NCI-H146 (cell line): ENCODE data around the gene S100A1.
A peak's percentile ranks its signal among the peaks of the same experiment; 100 is the strongest.
"Not testable (repeated sequence)": the region's sequence is repeated elsewhere in the genome, so short reads cannot be mapped to it uniquely, and the experiment has no call there.

Experiments used
- DNase-seq: peaks from one replicate; lab custom pipeline; 2025; lab: John Stamatoyannopoulos, UW

S100A1 gene

DNA sequence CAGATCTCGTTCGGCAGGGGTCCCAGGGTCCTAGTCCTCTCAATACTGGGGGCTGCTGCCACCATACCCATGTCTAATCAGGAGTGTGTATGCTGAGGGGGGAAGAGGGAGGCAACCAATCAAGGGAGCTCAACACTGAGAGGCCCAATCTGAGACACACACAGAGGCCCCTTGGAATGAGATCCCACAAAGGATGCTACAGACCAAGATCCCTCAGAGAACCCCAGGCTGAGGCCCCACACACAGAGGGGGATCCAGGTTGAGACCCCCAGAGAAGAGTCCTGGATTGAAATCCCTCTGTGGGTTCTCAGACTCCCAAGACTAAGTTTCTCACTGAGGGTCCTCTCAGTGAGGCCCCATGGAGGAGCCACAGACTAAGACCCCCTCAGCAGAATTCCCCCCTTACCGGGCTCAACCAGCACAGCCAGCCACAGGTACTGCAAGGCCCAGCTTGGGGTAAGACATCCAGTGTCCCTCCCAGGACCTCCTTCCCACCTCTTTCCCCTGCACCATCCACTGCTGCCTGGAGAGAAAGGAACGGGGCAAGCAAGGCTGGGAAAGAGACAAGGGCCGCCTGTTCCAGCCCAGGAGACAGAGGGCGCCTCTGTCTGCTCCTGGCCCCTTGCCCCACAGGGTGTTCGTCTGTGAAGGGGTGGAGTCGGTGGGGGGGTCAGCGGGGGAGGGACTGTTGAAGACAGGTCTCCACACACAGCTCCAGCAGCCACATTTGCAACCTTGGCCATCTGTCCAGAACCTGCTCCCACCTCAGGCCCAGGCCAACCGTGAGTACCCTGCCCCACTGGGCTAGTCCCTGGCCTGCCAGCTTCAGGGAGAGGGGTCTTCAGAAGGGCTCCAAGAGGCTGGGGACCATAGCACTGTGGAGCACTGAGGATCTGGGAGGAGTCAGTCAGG, at the start of gene S100A1:
Gene S100A1, plus strand, starts transcription at position 720 of the 912 bp plus-strand sequence. CDS start 2,088 bp downstream, outside the sequence.
- no peak for DNase-seq

- no peak for DNase-seq
Measured at GRCh38 chr1:153578490-153578889, 49.7 kb upstream of the S100A1 start.

GRCh38 chr1:153578936-153579335, 49.3 kb upstream of the S100A1 start:
- DNase-seq: no peak

DNA sequence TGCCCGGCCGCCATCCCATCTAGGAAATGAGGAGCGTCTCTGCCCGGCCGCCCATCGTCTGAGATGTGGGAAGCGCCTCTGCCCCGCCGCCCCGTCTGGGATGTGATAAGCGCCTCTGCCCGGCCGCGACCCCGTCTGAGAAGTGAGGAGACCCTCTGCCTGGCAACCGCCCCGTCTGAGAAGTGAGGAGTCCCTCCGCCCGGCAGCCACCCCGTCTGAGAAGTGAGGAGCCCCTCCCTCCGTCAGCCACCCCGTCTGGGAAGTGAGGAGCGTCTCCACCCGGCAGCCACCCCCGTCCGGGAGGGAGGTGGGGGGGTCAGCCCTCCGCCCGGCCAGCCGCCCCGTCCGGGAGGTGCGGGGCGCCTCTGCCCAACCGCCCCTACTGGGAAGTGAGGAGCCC, 45.4 kb upstream of the S100A1 start:
- not testable (repeated sequence) for DNase-seq

- DNase-seq: not testable (repeated sequence)
Measured at GRCh38 chr1:153583514-153583913, 44.7 kb upstream of the S100A1 start.

- no peak for DNase-seq
Measured at GRCh38 chr1:153583976-153584375, 44.3 kb upstream of the S100A1 start.

DNA sequence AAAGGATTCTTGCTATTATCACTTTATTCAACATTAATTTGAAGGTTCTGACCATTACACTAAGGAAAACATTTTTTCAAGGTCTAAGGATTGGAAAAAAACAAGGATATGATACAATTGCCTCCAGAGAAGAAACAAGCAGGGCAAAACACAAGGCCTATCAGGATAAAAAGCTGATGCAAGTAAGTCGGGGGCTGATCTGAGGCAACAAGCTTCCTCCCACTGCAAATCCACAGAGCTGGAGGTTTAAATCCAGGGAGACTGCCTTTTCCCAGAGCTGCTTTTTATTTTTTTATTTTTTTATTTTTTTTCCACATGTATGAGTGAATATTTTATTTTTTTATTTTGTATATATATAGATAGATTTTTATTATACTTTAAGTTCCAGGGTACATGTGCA, 43.2 kb upstream of the S100A1 start:
- no peak for DNase-seq

- DNase-seq: no peak
Measured at GRCh38 chr1:153586347-153586746, 41.9 kb upstream of the S100A1 start.

DNA sequence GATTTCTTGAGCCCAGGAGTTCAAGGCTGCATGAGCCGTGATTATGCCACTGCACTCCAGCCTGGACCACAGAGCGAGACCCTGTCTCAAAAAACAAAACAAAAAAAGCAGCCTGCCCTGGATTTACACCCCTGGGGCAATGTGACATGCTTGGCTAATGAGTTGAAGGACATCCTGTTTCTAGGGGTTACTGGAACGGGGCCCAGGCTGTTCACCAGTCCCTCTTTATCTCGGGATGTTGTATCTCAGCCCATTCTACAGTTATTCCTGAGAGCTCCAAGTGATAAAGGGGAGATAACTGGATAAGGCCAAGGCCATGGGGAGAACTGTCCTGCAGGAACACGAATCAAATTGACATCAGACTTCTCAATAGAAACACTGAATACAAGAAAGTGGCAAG, 40.9 kb upstream of the S100A1 start:
- no peak for DNase-seq

DNA sequence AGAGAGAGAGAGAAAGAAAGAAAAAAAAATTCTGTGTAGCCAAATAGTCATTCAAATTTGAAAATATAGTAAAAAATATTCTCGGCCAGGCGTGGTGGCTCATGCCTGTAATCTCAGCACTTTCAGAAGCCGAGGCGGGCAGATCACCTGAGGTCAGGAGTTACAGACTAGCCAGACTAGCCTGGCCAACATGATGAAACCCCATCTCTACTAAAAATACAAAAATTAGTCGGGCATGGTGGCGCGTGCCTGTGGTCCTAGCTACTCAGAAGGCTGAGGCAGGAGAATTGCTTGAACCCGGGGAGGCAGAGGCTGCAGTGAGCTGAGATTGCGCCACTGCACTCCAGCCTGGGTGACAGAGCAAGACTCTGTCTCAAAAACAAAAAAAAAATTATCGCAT, 40.2 kb upstream of the S100A1 start:
- not testable (repeated sequence) for DNase-seq

GRCh38 chr1:153588482-153588881, 39.8 kb upstream of the S100A1 start:
- no peak for DNase-seq

GRCh38 chr1:153592748-153593147, 35.5 kb upstream of the S100A1 start:
- DNase-seq: no peak

- DNase-seq: no peak
Measured at GRCh38 chr1:153597206-153597605, 31.0 kb upstream of the S100A1 start.

- peak; percentile 86 for DNase-seq
Measured at GRCh38 chr1:153598309-153599172, 29.7 kb upstream of the S100A1 start.

DNA sequence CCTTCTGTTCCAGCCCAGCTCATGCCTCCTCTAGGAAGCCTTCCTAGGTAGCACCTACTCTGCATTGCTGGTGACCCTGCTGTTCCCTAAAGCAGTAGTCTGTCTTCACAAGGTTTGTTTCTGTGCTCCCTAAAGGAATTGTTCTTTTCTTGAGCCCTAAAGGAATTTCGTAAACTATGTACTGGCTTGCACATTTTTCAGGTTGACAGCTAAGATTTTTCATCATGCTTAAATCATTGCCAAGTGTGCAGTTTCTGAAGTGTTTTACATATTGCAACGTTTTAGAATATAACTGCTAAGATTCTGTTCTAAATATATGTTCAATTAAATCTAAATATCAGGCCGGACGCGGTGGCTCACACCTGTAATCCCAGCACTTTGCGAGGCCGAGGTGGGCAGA, 28.4 kb upstream of the S100A1 start:
- DNase-seq: no peak

GRCh38 chr1:153602749-153603148, 25.5 kb upstream of the S100A1 start:
- no peak for DNase-seq

GRCh38 chr1:153606194-153606593, 22.0 kb upstream of the S100A1 start:
- no peak for DNase-seq

GRCh38 chr1:153607381-153607780, 20.9 kb upstream of the S100A1 start:
- no peak for DNase-seq

DNA sequence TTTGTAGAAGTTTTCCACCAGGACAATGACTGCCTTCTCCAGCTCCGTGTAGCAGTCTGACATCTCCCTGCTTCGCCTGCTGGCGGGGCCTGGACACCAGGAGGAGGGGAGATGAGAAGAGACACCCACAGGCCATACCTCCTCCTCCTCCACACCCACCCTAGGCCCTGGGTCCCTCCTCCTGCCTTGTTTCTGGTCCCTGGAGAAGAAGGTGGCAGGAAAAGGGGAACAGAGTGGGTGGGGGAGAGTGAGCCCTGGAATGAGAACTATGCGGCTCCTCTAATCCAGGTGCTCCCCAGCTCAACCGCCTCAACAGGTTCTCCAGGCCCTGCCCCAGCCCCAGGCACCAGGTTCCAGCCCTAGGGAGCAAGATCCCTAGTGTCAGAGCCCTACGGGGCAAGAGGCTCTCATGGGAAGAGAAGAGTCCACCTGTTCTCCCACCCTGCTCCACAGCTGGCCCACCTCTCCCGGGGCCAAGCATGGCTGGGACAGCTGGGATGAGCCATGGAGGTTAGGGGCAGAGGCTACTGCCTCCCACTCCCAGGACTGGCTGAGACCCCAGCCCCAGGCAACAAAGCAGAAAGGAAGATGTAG, 20.0 kb upstream of the S100A1 start:
- DNase-seq: no peak

- peak; percentile 76 for DNase-seq
Measured at GRCh38 chr1:153608742-153609584, 19.3 kb upstream of the S100A1 start.

- DNase-seq: no peak
Measured at GRCh38 chr1:153609585-153609907, 18.7 kb upstream of the S100A1 start.

DNA sequence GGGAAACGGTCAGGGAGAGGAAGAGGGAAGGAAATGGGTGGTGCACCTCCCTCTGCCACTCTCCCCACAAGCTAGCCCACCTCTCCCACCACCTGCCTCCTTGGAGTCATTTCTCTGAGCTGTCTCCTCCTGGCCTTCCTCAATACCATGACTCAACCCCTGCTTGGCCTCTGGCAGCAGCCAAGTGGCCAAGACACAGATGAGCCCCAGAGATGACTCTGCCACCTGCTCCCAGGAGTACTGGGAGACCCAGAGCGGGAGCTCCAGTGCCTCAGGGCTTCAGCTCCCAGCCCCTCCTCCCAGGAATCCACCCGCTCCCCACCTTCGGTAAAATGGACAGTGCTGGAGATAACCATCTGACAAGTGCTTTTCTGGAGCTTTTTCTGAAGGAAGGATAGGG, 17.9 kb upstream of the S100A1 start:
- no peak for DNase-seq
